NCI-H748 treated with DMSO at 0.1 percent for 48 hours (cell line): Measurements from ENCODE around the gene ELOVL2.

Experiments
- DNase-seq: peaks from one replicate; lab custom pipeline; 2025; lab: John Stamatoyannopoulos, UW

ELOVL2 gene

DNA sequence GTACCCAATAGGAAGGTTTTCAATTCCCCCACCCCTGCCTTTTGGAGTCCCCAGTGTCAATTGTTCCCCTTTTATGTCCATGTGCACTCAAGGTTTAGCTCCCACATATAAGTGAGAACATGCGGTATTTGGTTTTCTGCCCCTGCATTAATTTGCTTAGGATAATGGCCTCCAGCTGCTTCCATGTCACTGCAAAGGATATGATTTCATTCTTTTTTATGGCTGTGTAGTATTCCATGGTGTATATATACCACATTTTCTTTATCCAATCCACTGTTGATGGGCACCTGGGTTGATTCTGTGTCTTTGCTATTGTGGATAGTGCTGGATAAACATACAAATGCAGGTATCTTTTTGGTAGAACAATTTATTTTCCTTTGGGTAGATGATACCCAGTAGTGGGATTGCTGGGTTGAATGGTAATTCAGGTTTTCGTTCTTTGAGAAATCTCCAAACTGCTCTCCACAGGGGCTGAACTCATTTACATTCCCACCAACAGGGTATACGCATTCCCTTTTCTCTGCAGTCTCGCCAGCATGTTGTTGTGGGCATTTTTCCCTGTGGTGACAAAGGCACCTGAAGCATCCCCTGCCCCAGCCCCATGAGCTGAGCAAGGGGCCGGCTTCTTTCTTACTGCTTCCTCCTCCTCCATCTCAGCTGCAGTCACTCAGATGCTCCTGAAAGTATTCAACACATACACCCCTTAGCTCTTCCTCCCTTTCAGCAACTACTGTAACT is 66.7 kb downstream of the ELOVL2 start:
- no peak for DNase-seq

DNA sequence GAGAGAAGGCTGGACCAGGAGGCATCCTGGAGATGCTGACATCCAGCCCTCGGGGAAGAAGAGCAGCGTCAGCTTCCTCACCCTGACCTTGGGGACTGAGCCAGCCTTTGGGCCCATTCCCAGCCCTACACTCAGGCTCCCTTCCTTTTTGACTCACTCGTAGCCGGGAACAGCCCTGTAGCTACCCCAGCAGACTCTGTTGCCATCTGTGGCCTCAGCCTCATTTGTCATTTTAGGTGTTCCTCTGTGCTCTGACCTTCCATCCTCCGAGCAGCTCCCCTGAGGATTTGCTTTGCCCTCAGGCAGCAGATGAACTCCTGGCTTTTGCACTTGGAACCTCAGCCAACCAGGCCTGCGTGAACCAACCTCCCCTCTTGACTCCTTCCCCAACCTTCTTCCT is 67.5 kb downstream of the ELOVL2 start:
- no peak for DNase-seq

DNA sequence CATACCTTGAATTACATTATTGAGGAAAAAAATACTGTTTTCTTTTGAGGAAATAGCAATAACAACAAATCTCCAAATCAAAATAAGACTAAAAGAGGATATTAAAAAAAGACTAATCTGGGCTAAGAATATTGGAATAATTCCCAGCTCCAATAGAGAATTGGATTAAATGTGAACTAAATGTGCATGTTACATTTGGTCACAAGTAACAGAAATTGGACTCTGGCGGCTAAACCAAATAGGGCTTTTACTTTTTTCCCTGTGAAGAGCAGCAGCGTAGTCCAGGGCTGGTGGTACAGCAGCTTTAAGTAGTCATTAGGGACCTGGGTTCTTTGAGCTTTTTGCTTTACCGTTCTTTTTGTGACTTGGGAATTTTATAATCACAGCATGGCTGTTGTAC is 71.9 kb downstream of the ELOVL2 start:
- no peak for DNase-seq

DNA sequence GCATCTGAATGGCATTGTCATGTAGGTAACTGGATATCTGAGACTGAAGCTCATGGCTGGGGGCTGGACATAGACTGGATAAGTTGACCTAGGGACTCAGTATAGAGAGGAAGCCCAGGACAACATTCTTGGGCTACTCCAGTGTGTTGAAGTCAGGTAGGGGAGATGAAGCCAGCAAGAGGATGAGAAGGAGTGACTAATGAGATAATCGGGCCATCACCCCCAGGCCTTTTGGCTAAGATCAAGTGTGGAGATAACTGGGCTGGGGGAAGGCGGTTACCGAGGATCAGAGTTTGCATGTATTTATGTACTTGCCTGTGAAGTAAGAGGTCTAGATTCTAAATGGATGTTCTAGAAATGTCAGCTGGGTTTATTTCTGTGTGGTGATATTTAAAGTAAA is 73.4 kb downstream of the ELOVL2 start:
- DNase-seq = no peak

DNA sequence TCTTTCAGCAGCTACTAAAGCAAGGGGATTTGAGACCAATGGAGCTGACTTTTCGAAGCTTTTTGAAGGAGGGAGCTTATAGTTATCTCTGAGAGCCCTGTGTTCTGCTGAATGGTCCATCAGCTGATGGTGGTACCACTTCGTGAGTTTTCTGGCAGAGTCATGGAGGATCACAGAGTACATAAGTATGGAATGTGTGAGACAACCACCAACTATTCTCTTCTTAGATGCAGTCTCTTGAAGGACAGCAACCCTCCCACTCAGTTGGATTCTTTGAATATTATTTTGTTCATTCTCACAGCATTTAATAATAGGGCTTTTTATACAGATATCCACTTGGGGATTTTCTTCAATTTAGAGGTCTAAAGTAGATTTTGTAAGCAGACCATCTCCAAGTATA is 75.3 kb downstream of the ELOVL2 start:
- DNase-seq = no peak

DNA sequence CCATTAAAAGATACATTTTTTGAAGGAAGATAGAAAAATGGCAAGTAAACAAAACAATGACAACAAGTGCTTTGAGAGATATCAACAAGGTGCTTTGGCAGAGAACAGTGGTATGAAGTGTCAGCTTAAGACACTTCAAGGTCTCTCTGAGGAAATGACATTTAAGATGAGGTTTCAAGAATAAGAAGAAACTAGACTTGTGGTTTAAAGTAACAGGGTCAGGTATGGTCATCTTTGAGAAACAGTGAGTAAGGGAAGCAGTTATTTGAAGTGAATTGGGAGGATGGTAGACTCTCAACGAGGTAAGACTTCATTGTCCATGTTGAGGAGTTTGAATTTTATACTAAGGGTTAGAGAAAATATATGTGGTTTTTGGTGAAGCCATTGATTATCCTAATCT is 79.4 kb downstream of the ELOVL2 start:
- no peak for DNase-seq

DNA sequence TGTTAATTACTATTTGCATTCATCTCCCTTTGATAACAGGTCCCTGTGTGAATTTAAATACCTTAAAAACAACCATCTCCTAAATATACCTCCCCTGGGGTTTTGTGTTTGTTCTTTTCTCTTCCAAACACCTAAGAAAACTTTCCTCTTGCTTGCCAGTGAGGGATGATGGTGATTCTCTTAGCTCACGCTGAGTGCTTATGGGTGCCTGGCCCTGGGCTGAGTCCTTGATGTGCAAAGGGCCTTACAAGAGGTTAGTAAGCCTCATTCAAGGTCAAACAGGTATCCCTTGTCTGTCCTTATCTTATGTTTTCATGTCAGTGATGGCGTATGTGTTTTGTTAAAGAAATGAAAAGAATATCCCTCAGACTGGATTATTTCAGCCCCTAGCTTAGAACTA is 81.0 kb downstream of the ELOVL2 start:
- DNase-seq = no peak

DNA sequence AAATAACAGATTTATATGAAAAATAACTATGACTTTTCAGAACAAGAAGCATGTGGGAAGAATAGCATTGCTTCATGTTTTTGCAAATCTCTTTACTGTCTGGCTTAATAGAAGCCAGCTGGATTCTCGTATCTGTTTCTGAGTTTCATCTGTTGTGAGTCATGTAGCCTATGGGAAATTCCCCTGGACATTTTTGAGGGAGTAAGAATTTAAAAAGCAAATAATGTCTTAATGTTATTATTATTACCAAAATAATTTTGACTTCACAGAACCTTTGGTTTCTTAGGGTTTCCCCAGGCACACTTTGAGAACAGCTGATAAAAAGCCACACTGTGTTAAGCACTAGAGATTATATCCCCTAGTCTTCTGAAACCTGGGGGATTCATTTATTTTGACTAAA is 81.4 kb downstream of the ELOVL2 start:
- no peak for DNase-seq

DNA sequence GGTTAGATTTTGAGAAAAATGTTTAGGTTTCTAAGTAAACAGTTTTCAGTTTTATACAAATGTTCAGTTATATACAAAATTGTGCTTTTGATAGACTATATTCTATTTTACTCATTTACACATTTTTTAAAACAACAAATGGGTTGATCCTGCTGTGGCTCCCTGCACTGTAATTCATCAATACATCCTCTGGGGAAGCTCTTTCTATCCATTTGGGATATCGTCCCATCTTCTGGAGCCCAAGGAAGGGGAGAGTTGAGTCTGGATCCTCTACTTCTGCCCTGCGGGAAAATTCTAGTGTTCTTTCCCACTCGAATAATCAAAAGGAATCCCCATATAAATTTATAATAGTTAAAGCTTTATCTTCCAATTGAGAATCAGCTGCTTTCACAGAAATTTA is 82.3 kb downstream of the ELOVL2 start:
- no peak for DNase-seq

DNA sequence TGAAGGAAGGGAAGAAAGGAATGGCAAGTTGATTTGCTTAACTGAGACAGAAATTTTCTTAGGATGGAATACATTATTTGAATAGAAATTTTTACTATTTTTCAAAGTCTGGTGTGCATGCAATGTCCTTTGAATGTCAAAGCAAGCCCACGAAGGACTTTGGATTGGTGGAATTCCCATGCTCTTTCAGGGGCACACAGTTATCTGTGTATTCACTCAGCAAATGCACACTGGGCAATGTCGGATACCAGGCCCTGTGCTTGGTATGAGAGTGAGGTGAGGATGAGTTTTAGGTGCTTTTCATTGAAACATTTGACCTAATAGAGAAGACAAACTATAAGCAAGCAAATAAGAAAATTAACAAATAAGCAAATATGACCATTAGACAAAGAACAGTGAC is 83.9 kb downstream of the ELOVL2 start:
- no peak for DNase-seq

DNA sequence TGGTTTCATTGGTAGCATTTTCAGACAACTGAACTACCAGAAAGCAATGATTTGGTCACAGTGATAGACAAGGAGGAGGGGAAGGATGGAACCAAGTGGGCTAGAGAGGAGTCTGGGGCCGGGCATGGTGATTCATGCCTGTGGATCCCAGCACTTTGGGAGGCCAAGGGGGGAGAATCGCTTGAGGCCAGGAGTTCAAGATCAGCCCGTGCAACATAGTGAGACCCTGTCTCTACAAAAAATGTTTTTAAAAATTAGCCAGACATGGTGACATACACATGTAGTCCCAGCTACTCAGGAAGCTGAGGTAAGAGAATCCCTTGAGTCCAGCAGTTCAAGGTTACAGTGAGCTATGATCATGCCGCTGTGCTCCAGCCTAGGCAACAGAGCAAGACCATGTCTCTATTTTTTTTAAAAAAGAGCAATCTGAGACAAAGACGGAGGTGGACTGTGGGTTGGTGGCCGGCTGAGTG is 86.7 kb downstream of the ELOVL2 start:
- DNase-seq = no peak

DNA sequence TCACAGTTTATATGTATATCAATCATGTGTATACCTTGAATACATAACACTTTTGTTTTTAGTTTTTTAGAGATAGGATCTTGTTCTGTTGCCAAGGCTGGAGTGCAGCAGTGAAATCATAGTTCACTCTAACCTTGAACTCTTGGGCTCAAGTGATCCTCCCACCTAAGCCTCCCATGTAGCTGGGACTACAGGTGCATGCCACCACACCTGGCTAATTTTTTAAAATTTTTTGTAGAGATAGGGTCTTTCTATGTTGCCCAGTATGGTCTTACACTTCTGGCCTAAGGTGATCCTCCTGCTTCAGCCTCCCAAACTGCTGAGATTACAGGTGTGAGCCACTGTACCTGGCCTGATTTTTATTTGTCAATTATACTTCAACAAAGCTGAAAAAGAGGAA is 87.3 kb downstream of the ELOVL2 start:
- no peak for DNase-seq

DNA sequence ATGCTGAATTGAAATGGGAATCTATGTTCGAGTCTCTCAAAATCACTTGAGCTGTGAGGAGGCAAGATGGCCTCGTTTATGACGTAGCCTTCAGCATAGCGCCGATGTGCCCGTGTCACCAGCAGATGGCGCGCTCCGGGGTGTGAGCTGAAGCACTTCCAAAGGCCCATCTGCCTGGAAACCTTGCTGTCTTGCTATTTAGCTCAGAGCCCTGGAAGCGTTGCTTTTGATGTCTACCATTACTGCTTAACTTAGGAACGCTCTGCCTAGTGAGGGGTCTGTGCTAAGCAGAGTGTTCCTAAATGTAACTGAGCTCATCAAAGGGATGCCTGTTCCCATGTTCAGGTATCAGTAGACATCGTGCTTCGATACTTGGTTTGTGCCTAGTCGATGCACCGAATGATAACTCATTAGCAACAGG is 89.5 kb downstream of the ELOVL2 start:
- DNase-seq = peak; percentile 68

DNA sequence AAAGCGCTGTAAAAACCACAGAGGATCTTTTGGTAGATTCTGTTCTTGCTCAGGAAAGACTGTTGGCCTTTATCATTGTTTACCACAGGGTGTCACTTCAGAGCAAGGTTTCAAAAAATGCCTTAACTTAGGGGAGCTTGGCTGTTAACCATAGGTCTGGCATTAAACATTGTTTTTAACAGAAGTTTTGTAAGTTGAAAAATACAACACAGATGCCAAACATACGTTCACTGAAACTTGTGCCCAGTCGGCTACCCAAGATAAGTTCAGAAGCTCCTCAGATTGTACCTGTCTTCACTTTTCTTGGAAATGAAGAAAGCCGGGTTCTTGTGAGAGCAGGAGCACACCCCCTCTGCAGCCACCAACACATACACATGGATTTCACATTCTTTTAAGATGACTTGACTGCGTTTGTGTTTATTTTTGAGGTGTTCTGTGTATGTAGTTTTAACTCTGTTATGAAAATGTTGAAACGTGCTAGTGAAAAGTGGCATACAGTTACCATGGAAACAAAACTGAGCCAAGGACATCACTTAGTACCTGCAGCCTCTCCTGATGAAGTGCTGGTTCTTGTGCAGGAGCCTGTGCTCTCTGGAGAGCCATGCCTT is 92.3 kb downstream of the ELOVL2 start:
- DNase-seq = peak; percentile 28

DNA sequence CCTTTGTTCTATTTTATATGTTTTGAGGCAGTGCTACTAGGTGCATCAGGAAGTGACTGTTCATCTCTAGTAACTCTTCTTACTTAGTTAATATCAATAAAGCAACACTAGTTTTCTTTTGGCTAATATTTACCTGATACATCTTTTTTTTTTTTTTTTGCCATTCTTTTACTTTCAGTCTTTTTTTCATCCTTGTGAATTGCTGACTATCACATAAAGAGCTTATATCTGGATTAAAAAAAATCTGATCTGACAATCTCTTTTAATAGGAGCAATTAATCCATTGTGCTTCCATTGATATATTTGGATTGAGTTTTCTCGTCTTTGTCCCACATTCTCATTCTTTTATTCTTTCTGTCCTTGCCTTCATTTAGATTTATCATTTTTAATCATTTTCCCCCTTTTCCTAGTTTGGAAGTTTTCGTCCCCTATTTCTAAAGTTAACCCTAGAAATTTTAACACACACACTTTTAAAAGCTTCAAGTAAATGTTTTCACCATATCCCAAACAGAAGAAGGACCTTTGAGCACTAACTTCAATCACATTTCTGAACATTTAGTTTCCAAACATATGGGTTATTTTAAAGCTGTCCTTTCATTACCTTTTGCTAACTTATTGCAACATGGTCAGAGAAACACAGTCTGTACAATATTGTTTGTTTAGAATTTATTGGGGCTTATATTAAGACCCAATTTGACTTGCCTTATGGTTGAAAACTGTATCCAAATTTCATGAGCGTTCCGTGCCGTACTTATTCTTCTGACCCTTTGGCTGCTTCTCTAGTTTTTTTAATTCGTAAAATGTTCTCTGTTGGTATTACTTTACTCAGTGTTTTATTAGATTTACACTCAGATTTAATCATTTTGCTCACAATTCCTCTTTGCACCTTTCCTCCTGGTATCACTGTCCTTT is 94.3 kb downstream of the ELOVL2 start:
- DNase-seq = no peak

DNA sequence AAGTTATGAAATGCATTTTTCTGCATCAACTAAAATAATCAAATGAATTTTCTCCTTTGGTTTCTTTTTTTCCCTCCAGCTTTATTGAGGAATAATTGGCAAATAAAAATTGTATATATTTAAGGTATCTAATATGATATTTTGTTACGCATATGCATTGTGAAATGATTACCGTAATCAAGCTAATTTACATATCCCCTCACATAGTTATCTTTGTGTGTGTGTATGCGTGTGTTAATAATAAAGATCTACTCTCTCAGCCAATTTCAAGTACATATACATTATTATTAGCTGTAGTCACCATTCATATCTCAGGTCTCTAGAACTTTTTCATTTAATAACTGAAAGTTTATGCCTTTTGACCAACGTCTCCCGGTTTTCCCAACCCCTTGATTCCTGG is 96.1 kb downstream of the ELOVL2 start:
- DNase-seq = no peak

DNA sequence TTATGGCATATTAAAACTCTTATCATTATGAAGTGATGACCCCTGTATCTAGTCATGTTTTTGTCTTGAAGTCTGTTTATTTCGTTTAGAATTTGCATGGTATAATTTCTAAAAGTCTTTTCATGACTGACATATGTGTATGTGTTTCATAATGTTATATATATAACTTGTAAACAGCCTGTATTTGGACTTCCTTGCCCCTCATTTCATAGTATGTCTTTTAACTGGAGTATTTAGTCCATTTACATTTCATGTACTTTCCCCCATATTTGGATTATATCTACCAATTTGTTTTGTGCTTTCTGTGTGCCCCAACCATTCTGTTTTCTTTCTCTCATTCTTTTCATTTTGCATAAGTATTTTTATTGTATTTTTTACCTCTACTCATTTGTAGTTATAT is 98.3 kb downstream of the ELOVL2 start:
- DNase-seq = no peak

DNA sequence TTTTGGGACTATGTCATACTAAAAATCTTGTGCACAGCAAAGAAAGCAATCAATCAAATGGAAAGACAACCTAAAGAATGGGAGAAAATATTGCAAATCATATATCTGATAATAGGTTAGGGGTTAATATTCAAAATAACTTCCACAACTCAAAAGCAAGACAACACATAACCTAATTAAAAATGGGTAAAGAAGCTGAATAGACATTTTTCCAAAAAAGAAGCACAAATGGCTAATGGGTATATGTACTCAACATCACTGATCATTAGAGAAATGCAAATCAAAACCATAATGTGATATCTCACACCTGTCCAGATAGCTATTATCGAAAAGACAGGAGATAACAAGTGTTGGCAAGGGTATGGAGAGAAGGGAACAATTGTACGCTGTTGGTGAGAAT is 104.3 kb downstream of the ELOVL2 start:
- no peak for DNase-seq

DNA sequence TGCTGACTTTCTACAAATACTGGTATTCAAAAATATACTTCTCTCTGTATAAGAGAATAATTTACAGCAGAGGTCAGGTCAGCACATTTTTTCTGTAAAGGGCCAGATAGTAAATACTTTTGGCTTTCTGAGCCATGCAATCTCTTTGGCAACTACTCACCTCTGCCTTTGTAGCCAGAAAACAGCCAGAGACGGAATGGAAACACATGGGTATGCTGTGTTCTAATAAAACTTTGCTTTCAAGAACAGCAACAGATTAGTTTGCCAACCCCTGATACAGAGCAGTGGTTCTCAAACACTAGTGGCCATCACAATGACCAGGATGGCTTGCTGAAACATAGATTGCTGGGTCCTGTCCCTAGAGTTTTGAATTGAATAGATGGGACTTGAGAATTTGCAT is 111.0 kb downstream of the ELOVL2 start:
- DNase-seq = no peak
